ENCODE results near the gene MIR17HG. TPM values are rescaled to one million over a fixed set of nuclear protein-coding genes. Genes with fewer than 3 reads are reported as not detected.
"Not testable (repeated sequence)": the region's sequence is repeated elsewhere in the genome, so short reads cannot be mapped to it uniquely, and the experiment has no call there.

MIR17HG gene
- total RNA-seq, 1 donor from 2014 or later = 3.3 TPM

GRCh38 chr13:91313581-91313980, 33.9 kb upstream of the MIR17HG start:
- intact Hi-C loops (cut with DNase I) = no loop called here
- no peak for ATAC-seq

GRCh38 chr13:91314888-91315287, 32.6 kb upstream of the MIR17HG start:
- H3K27ac ChIP-seq = no peak overlapping the region
- H3K27me3 ChIP-seq = peaks cover 40% of the 10 kb centered on the region
- no peak overlapping the region for H3K4me3 ChIP-seq
- no peak for ATAC-seq
- no peaks in the 10 kb centered on the region for H3K9me3 ChIP-seq
- no peaks in the 10 kb centered on the region for H3K36me3 ChIP-seq
- TF ChIP-seq CTCF (IDR thresholded peaks at IDR 0.05) = no peak
- DNase-seq = no peak
- intact Hi-C loops (cut with DNase I) = no loop called here
- H3K4me1 ChIP-seq = no peaks in the 10 kb centered on the region

More at GRCh38 chr13:91313581-91313980, 33.9 kb upstream of the MIR17HG start:
- Histone ChIP-seq H3K27ac (no peak overlapping the region), H3K4me3 (no peak overlapping the region), H3K4me1 (no peaks in the 10 kb centered on the region), H3K27me3 (peaks cover 40% of the 10 kb centered on the region), H3K36me3 (no peaks in the 10 kb centered on the region), H3K9me3 (no peaks in the 10 kb centered on the region)
- TF ChIP-seq CTCF (IDR thresholded peaks at IDR 0.05) = no peak
- DNase-seq = no peak

GRCh38 chr13:91318886-91319285, 28.6 kb upstream of the MIR17HG start:
- ATAC-seq (no peak), DNase-seq (no peak)
- Histone ChIP-seq H3K4me1 (no peaks in the 10 kb centered on the region), H3K36me3 (no peaks in the 10 kb centered on the region), H3K4me3 (no peak overlapping the region), H3K27me3 (peaks cover 28% of the 10 kb centered on the region), H3K27ac (no peak overlapping the region), H3K9me3 (no peaks in the 10 kb centered on the region)
- intact Hi-C loops (cut with DNase I) = no loop called here
- no peak for TF ChIP-seq CTCF (IDR thresholded peaks at IDR 0.05)

- H3K27me3 ChIP-seq = peaks cover 18% of the 10 kb centered on the region
- ATAC-seq = no peak
- H3K4me1 ChIP-seq = no peaks in the 10 kb centered on the region
- no peaks in the 10 kb centered on the region for H3K9me3 ChIP-seq
- no peaks in the 10 kb centered on the region for H3K36me3 ChIP-seq
- intact Hi-C loops (cut with DNase I) = no loop called here
- DNase-seq = no peak
- H3K27ac ChIP-seq = no peak overlapping the region
- no peak overlapping the region for H3K4me3 ChIP-seq
- TF ChIP-seq CTCF (IDR thresholded peaks at IDR 0.05) = no peak
These were observed 27.5 kb upstream of the MIR17HG start for GRCh38 chr13:91319996-91320395.

- ATAC-seq; H3K36me3 ChIP-seq; H3K4me1 ChIP-seq; H3K4me3 ChIP-seq; intact Hi-C loops (cut with DNase I); DNase-seq; H3K9me3 ChIP-seq; H3K27me3 ChIP-seq; H3K27ac ChIP-seq: not testable (repeated sequence)
These were observed 26.5 kb upstream of the MIR17HG start for GRCh38 chr13:91320990-91321389.

GRCh38 chr13:91323349-91323748, 24.1 kb upstream of the MIR17HG start:
- no peak overlapping the region for H3K27ac ChIP-seq
- DNase-seq (no peak), ATAC-seq (no peak)
- TF ChIP-seq CTCF (IDR thresholded peaks at IDR 0.05) = no peak
- no peaks in the 10 kb centered on the region for H3K9me3 ChIP-seq
- no peak overlapping the region for H3K4me3 ChIP-seq
- H3K36me3 ChIP-seq = no peaks in the 10 kb centered on the region
- H3K27me3 ChIP-seq = no peaks in the 10 kb centered on the region
- no peaks in the 10 kb centered on the region for H3K4me1 ChIP-seq
- intact Hi-C loops (cut with DNase I) = no loop called here

Measured in upper lobe of right lung (tissue), 1 donor.